VCaP (cell line): ENCODE measurements around the gene HSD11B1.

ENCODE experiments used
- H3K27ac ChIP-seq: fragments of 450-650 bp; 2 replicates; pipeline ENCODE4 v1.5.1; 2017
- TF ChIP-seq, protein P1 (sequence below): fragments of 450-650 bp; conservative IDR thresholded peaks from 2 replicates; pipeline ENCODE4 v1.5.1; 2017; ENCODE audit warnings: mild to moderate bottlenecking, moderate library complexity

Gene HSD11B1

DNA sequence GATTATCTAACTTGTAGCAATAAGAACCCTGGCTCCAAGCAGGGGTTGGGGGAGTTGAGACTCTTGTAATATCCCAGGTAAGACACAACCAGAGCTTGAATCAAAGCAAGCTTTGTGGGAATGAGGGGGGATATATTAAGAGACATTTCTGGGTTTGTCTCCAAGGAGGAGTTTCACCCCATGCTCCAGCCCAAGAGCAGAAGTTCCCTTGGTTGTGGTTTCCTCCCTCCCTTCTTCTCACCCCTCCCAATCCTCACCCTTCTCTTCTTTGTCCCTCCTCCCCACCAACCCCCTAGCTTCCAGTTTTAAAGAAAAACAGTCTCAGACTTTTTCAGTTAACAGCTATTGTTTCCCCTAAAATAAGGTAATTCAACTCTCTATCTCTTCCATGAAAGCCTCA is 63.1 kb downstream of the HSD11B1 start:
- TF ChIP-seq, protein P1, sequence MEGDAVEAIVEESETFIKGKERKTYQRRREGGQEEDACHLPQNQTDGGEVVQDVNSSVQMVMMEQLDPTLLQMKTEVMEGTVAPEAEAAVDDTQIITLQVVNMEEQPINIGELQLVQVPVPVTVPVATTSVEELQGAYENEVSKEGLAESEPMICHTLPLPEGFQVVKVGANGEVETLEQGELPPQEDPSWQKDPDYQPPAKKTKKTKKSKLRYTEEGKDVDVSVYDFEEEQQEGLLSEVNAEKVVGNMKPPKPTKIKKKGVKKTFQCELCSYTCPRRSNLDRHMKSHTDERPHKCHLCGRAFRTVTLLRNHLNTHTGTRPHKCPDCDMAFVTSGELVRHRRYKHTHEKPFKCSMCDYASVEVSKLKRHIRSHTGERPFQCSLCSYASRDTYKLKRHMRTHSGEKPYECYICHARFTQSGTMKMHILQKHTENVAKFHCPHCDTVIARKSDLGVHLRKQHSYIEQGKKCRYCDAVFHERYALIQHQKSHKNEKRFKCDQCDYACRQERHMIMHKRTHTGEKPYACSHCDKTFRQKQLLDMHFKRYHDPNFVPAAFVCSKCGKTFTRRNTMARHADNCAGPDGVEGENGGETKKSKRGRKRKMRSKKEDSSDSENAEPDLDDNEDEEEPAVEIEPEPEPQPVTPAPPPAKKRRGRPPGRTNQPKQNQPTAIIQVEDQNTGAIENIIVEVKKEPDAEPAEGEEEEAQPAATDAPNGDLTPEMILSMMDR: no peak
- no peak overlapping the region for H3K27ac ChIP-seq

DNA sequence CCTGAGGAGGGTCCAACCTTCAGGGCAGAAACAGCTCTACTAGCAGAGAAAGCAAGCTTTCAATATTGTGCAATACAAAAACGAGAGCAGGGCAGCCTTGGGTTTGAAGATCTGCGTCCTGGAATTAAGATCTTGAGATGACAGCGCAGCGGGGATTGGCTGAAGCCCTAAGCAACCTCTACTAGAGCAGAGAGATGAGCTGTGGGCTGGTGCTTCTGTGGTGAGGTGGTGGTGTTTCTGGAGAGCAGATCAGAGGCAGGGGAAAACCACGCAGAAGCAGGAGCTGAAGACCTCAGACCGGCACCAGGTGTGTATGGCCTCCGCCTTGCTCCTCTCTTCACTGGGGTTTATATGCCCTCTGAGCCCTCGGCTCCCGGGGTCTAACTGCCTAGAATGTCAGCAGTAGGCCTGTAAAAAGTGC is 63.7 kb downstream of the HSD11B1 start:
- TF ChIP-seq, protein P1: no peak
- no peak overlapping the region for H3K27ac ChIP-seq

DNA sequence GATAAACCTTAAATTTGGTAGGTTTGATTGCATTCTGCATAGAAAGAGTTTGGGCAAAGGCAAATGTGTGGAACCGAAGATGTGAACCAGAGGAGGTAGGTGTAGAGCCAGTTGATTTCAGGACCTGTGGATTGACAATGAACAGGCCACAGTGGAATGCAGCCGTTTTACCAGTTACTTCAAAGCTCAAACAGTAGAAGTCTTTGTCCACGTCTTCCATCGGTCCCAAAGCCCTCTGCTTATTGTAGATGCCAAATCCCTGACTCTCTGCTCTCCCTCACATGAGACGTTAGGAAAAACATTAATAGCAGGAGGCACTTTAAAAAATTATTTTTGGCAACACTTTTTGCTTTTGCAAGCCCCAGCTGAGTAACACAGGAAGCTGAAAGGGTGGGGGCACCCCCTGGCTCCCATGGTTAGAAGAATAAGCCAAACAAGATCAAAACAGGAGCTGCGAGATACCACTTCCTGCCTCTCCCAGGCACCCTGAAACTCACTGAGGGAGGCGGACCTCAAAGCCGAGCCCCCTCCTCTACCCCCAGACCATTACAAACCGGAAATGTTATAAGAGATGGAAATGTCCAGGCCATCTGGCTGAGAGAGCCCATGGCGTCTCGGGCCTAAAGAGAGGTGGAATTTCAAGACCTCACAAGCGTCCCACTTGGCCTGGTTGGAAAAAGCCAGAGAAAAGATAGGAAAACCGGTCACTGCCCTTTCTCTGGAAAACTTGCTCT is 64.7 kb downstream of the HSD11B1 start:
- TF ChIP-seq, protein P1: no peak
- H3K27ac ChIP-seq: no peak overlapping the region

DNA sequence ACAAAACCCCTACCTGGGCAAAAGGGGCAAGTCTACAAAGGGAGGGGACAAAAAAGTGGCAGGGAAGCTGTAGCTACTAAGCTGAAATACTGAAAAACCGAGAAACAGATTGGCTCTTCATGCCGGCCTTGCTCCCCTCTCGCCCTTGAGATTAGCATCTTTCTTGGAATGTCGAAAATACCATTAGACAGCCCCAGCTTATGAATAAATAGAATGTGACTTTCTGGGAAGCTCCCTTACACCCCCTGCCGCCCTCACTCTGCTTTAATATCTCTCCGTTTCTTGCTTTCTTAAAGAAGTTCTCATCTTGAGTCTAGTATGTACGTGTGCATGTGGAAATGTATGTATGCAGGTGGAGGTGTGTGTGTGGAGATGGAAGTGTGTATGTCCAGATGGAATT is 65.3 kb downstream of the HSD11B1 start:
- TF ChIP-seq, protein P1: no peak
- no peak overlapping the region for H3K27ac ChIP-seq

DNA sequence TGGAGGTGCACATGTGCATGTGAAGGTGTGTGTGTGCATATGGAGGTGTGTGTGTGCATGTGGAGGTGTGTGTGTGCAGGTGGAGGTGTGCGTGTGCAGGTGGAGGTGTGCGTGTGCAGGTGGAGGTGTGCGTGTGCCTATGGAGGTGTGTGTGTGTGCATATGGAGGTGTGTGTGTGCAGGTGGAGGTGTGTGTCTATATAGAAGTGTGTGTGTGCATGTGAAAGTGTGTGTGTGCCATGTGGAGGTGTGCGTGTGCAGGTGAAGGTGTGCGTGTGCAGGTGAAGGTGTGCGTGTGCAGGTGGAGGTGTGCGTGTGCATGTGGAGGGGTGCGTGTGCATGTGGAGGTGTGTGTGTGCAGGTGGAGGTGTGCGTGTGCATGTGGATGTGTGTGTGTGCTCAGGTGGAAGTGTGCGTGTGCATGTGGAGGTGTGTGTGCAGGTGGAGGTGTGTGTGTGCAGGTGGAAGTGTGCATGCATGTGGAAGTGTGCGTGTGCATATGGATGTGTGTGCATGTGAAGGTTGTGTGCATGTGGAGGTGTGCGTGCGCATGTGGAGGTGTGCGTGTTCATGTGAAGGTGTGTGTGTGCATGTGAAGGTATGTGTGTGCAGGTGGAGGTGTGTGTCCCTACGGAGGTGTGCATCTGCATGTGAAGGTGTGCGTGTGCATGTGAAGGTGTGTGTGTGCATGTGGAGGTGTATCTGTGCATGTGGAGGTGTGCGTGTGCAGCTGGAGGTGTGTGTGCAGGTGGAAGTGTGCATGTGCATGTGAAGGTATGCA is 66.2 kb downstream of the HSD11B1 start:
- TF ChIP-seq, protein P1: no peak
- no peak overlapping the region for H3K27ac ChIP-seq

DNA sequence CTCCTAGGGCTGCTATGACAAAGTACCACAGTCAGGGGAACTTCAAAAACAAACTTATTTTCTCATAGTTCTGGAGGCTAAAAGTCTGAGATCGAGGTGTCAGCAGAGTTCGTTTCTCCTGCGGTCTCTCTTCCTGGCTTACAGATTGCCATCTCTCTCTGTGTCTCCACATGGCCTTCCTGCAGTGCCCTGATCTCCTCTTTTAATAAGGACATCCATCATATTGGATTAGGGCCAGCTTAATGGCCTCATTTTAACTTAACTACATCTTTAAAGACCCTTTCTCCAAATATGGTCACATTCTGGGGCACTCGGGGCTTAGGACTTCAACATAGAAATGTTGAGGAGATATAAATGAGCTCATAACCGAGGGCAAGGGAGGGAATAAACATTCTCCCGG is 67.5 kb downstream of the HSD11B1 start:
- TF ChIP-seq, protein P1: no peak
- H3K27ac ChIP-seq: no peak overlapping the region

DNA sequence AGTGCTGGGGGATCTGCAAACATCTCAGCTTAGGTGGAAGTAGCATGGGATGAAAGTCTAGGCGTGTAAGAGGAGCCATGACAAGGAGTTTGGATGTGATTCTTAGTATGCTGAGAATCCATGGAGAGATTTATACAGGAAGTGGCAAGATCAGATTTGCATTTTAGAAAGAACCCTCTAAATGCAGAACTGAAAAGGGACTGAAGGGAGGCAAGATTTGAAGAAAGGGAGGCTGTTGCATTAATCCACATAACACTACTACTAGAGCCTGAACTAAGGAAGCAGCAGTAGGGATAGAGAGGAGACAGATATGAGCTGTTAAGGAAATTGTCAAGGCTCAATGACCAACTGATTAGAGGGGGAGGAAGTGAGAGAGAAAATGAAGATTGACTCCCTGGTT is 69.9 kb downstream of the HSD11B1 start:
- no peak overlapping the region for H3K27ac ChIP-seq
- TF ChIP-seq, protein P1: no peak
